T-helper 9 cell (primary cell): ENCODE results near the gene HSBP1L1.

Experiments used
- DNase-seq: peaks from one replicate; pipeline ENCODE4 v3.0.0-alpha.2; 2020
- total RNA-seq, 2 donors: gene quantifications; one replicate each; lab custom pipeline; 2026; lab: John Stamatoyannopoulos, UW

The HSBP1L1 gene
- 4.8 to 15.2 reads per million in 2 donors for total RNA-seq

DNA sequence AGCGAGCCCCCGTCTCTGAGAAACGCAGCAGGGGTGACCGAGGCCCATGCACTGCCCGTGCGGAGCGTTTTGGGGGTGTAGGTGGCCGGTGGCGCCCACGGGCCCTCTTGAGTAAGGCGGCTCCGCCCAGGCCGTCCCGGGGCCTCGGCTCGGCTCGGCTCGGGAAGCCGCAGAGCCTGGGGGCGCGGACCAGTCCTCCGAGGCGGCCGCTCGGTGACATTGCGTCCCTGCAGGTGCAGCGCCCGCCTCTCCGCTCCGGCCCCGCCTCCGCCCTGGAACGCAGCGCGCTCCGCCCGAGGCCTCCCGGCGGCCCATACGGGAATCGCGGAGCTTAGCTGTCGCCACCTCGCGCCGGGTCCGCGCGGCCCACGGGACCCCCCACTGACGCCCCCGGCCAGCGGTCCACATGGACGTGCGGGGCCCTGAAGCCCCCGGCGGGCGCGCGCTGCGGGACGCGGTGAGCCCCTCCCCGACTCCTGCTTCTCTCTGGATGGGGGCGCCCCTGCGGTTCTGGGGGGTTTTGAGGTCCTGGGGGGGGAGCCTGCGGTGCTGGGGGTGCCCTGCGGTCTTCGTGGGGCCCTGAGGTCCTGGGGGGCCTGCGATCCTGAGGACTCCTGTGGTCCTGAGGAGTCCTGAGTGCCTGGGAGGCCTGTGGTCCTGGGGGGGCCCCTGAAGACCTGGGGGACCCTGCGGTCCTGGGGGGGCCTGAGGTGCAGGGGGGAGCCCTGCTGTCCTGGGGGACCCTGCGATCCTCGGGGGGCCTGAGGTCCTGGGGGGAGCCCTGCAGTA is at the start of gene HSBP1L1:
Gene HSBP1L1, plus strand, starts transcription at position 314 of the 789 bp plus-strand sequence. Its CDS starts 93 bp downstream, at position 407.
- DNase-seq: peak; percentile 56

DNA sequence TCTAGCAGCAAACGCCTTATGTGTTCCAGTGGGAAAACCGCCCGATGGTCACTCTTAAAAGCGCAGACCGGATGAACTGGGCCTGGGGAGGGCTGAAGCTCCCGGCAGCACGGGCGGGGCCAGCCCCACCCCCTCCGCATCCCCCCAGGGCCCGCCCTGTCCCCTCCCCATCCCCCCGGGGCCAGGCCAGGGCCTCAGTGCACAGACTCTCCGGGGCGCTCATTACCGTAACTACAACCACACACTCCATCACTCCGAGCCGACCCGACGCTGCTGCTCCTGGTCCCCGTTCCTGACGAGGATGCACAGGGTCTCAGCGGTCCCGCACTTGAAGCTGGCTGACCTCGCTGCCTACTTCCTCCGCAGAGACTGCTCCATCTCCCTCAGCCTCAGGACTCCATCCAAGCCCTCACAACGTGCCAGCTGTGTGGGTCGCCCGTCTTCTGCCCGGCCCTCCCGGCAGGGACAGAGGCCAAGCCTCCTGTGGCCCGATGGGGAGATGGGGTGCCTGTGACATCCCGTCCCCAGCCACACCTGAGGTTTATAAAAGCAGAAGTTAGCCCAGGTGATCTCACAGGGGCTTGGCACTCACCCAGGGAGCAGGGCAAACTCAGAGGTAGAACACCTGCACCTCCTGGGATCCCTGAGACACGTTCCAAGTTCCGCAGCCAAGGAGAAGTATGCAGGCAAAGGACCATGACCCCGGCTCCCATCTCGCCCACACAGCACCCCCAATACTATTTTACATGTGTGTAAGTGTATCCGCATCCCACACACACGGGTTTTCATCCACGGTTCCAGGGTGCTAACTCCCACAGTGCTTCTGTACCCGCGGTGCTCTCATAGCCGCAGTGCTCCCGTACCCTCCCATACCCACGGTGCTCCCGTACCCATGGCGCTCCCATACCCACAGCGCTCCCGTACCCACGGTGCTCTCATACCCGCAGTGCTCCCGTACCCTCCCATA is 49.0 kb upstream of the HSBP1L1 start:
- DNase-seq: no peak

DNA sequence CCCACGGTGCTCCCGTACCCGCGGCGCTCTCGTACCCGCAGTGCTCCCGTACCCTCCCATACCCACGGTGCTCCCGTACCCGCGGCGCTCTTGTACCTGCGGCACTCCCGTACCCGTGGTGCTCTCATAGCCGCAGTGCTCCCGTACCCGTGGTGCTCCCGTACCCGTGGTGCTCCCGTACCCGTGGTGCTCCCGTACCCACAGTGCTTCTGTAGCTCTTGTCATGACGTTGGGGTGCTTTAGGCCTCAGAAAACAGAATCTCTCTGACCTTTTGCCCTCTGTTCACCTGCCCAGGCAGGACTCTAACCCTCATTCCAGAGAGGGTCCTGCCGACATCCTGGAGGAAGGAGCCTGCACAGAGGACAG is 48.3 kb upstream of the HSBP1L1 start:
- DNase-seq: no peak

DNA sequence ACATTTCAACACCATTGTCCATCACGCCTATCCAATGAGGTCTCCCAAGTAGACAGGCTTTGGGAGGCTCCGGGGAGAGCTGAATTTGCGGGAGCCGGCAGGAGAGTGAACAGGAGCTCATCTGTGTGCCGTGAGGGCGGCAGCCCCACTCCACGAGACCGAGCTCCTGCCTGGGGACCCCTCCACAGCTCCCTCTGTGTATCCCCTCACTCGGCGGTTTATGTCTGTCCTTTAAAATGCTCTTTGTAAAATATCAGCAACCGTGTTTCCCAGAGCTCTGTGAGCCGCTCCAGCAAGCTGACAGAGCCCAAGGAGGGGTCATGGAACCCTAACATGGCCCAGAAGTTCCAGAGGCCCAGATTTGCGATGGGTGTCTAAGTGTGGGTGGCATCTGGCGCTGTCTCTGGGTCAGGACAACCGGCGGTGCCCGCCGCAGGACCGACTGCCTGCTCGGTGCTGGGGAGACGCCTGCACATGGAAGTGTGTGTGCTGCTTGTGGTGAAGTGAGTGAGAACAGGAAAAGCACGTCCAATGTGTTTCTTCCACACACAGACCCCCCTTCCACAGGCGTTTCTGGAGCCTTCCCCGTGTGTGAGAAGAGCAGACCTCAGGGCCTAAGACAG is 47.8 kb upstream of the HSBP1L1 start:
- no peak for DNase-seq

DNA sequence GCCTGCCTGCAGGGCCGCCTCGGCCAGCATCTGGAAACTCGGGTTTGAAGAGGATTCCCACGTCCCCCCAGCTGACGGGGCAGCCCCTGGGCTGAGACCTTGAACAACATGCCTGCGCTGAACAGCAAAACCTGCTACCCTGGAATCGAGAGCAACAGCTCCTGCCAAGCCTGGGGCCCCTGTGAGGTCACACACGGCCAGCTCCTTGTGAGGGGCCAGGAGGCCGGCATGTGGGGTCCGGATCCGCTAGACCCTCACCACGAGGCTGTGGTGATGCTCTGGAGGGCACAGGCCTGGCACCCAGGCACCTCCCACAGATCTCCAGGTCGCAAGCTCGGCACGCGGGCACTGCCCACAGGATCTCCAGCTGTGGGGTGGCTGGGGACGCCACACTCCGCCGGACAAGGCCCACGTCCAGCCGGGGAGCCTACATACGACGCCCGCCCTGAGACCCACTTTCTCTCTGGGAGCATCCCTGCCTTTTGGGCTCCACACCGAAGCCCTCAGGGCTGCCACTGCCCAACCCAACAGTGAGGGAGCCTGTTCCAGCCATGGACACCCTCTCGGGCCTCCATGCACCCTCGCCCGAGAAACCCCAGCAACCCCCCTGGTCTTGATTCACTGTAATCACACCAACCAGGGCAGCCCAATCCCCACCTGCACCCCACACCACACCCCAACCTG is 47.1 kb upstream of the HSBP1L1 start:
- no peak for DNase-seq

DNA sequence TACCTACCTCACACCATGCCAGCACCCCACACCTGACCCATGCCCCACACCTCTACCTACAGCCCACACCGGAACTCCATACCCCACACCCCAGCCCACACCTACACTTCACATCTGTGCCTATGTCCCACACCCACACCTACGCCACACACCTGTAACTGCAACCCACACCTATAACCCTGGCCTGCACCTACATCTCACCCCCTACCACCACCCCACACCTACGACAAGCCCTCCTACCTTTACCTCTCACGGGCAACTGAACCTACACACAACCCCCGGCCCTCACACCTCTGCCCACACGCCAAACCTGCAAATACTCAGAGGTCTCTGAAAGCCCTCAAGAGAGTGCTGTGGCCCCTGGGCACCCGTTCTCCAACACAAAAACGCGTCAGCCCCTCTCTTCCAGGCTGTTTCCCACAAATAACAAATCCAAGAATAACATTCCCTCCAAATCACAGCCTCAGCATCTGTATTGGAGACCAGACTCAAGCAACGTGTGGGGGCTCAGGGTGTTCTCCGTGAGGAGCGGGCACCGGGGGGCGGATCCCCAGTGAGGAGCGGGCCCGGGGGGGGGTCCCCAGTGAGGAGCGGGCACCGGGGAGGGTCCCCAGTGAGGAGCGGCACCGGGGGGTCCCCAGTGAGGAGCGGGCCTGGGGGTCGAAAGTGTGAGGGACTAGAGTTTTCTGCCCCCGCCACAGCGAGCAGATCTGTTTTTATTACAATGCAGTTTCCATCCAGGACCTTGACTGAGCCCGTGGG is 46.4 kb upstream of the HSBP1L1 start:
- no peak for DNase-seq

DNA sequence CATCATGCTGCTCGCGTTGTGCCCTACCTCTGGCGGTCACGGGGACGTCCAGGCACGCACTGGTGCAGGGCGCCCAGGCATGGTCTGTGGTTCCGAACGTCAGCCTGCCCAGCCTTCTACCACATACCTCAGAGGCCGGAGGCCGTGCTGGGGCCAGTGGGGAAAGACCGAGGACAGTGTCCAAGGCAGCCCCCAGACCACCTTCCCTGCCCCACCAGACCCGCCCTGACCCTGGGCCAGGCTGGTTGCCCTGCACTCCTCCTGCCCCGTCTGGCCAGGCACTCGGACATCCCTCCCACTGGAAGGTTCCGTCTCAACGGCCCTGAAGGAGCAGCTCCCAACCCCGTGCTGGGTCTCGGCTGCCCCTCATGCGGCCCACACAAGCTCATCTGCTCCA is 45.8 kb upstream of the HSBP1L1 start:
- no peak for DNase-seq

DNA sequence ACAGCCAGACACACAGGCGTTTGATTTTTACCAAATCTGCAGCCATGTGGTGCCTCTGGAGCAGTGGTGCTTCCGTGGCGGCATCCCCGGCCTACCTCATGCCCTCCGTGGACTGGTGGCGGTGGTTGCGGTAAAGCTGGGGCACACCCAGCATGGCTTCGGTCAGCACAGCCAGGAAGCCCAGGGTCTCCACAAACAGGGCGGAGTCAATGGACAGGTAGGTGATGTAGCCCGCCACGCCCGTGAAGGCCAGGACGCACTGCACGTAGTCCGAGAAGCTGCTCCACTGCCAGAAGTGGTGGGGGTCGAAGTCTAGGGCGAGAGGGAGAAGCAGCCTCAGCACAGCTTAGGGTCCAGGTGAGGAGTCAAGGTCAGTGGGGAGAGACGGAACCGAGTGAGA is 45.4 kb upstream of the HSBP1L1 start:
- no peak for DNase-seq

DNA sequence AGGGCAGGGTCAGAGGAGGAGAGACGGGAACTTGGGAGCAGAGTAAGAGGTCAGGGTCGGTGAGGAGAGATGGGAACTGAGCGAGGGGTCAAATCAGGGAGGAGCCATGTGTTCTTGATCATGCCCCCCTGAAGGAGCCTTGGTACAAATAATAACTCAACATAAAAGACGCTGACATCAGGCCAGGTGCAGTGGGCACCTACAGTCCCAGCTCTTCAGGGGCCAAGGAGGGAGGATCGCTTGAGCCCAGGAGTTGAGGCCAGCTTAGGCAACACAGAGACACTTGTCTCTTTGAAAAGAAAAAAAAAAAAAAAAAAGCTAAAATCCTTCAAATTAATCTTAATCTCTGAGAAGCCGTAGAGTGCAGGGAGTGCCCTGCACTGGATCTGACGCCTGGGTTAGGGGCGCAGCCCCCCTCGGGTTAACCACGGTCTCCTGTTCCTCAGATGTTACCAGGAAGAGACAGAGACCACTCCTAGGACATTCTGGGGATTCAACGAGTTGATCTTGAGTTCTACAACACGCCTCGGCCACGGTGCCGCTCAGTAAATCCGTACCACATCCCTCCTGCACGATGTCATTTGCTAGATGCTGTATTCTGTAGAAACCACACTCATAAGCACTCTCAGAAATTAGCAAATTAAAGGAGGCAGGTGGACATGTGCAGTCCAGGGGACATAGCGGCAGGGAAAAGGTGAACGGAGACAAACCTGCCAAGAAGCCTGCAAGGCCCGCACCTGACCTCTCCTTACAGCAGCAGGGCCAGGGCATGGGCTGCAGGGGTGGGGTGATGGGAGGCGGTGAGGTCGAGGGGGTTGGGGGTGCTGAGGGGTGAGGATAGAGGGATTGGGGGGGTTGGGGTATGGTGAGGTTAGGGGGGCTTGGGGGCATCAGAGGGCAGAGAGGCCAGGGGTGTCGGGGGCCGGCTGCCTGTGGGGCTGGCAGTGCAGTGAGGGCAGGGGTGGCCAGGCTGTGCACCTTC is 42.2 kb upstream of the HSBP1L1 start:
- DNase-seq: no peak

DNA sequence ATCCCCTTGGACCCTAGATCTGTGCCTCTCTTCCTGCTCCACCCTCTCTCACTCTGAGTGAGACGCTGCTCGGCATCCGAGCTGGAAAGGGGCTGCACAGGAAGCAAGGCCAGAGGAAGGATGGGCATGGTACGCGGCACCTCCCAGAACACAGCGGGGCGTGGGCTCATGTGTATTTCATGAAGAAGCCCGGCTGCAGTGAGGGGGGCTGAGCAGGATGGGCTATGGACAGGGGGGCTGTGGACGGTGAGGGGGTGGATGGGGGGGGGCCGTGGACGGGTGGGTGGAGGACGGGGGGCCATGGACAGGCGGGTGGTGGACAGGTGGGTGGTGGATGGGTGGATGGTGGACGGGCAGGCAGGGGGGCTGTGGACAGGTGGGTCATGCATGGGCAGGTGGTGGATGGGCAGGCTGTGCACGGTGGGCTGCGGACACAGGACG is 41.5 kb upstream of the HSBP1L1 start:
- no peak for DNase-seq

DNA sequence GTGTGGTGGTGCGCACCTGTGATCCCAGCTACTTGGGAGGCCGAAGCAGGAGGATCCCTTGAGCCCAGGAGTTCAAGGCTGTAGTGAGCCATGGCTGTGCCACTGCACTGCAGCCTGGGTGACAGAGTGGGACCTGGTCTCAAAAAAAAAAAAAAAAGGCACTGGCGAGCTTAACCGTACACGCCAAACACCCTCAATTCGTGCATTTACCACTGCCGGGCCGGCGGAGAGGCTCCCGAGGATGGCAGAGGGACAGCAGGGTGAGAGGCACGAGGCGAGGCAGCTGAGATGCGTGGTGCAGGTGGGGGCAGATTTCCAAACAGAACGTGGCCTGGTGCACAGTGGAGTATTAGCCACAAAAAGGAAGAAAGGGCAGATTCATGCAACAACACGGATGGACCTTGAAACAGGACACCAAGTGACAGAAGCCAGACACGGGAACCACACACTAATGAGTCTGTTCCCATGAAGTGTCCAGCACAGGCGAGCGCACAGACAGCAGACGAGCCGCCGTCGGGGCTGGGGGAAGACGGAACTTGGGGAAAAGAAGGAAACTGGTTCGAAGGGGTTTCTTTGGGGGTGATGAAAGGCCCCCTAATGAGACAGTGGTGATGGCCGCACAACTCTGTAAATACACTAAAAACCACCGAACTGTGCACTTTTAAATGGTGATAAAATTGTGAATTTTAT is 40.4 kb upstream of the HSBP1L1 start:
- DNase-seq: no peak

DNA sequence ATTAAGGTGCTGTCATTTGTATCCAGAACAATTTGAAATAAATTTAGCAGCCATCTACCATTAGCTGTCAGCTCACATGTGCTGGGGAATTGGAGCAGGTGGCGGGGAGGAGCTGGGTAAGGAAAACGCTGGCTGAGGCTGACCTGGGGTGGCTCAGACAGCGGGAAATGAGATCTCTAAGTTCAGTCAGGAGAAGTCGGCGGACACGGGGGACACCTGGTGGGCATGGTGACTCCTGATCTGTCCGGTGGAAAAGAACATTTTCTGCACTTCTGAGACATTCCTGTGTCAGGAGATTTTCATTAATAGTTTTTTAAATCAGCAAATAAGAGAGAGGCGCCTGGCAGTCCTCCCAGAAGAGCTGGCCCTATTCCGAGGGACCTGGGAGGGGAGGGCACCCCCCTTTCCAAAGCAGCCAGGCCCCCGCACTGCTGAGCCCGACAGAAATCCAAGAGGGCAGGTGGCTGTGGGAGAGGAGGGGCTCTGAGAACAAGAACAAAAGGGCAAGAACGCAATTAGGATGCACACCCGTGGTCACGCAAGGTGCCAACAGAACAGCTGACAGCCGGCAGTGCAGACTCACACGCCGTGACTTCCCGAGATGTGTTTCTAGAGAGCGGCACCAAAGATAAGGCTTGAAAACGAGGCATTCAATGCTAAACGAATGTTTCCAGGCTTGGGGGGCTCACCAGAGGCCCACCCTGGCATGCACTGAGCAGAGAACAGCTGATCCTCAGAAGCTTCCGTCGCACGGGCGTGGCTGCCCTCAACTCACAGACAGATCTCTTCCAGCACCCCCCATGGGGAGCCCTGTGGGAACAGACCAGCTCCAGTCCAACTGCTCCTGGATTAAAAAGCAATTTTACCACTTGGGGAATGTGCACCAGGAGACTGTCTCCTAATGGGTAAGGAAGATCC is 39.4 kb upstream of the HSBP1L1 start:
- no peak for DNase-seq

DNA sequence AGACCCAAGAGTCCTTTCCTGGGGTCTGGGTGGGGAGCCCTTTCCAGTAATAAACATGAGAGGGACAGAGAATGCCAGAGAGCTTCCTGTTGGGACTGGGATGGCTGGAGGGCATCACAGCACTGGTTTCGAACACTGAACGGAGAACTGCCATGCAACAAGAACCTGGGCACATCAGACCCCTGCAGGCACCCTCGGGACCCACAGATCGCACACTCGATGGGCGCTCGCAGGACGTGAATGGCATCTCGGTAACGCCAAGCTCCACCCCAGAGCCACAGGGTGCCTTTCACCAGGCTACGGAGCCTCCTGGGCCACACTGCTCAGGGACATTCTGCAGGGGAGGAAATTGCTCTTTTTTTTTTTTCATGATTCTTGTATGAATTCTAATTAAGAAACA is 38.1 kb upstream of the HSBP1L1 start:
- DNase-seq: no peak

DNA sequence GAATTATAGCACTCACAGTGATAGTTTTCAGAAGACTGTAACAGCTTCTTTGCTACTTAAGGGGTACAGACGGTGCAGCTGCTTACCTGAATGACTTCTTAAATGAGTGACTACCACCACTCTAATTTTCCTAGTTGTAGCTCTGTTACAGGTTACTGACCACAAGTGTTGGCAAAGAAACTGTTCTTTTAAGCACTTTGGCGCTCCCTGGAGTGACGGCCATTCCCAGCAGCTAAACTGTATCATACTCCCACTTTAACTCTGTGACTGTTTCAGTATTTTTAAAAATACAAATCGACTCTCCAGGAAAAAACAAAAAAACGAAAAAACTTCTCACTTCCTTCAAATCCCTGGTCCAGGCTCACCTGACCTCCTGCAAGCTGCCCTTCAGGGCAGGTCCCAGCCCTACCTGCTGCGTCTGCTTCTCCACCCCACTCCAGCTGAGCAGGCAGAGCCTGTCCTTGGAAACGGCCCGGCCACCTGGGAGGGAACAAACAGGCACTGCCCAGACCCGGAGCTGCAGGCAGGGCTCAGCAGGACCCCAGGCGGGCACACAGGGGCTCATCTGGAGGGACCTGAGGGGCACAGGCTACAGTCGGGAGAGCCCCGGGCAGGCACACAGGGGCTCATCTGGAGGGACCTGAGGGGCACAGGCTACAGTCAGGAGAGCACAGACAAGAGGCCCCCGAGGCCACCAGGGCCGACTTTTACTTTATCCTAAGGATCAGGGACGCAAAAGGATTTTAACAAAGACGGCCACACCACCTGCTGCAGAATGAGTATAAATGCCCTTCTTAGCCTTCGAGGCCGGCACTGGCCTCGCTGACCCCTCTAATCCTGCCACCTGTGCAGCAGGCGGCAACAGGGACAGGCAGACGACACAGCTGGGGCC is 37.5 kb upstream of the HSBP1L1 start:
- no peak for DNase-seq

DNA sequence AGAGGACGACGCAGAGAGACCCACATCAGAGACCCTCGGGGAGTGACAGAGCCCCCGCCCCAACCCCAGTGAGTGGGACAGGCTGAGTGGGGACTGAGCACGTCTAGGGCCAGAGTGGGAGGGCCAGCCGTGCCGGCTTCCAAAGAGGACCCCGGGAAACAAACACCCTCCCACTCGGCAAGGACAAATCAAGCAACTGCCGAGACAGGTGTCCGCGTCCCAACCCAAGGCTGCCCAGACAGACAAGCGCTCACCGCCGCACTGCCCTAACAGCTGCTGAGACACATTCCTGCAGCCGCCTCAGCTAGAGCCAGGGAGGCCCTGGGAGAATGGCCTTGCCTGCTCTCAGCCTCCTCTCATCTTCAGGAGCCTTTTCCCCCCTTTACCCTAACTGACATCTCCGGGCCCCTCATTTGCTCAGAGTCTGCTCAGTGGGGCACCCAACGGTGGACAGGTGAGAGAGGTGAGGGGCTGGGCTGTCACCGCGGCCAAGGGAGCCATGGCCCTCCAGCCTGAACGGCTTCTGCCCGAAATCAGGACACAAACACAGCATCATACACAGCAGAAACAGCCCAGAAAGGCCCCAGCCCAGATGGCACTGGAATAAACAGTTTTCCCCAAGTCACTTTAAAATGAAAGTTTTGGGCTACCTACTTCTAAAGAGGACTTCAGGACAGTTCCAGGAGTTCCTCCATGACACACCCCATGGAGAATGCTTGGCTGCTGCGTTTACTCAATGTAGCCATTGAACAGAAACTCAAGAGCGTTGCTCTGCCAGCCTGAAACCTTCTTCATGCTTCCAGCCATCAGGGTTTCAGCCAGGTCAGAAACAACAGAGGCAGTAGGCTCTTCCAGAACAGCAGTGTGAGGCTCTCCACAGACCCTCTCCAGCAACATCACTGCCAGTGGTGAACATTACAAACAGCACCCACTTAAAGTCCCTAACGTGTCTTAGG is 36.6 kb upstream of the HSBP1L1 start:
- DNase-seq: no peak

DNA sequence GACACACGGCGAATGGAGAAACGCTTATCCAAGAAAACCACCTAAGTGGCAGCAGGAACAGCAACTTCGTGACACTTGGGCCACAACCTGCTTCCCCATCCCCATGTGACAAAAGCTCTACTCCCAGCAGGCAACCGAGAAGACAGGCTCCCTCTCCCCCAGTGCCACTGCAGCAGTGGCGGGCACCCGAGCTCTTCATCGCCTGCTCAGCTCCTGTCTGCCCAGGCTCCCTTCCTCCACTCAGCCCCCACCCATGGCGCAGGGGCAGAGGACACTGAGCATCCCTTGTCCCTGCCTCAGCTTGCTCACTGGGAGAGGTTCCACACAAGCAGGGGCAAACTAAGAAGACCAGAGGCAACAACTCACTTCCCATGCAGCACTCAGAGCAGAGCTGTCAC is 35.9 kb upstream of the HSBP1L1 start:
- DNase-seq: no peak
